ENCODE results near the gene PDE4D. TPM values are rescaled to one million over a fixed set of nuclear protein-coding genes. Genes with fewer than 3 reads are reported as not detected.

PDE4D gene
- total and polyA plus RNA-seq, 11 donors, result 5.2 to 68.3 (median 42.1) TPM

DNA sequence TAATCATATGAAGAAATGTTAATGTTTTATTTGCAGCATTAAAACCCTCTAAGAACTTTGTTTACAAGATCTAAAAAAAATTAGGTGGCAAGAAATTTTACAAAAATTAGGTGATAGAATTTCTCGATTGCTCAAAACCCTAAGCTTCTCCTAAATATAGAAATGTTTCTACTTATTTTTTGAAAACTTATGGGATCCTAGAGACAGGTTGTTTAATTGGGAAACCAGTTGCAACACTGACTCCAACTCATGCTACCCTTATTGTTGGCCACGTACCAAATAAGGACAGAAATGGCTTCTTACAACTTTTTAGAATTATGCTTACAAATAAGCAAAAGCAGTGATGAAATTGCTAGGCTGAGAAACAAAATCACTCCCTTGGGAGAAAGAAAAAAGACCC is 531.1 kb downstream of the PDE4D start:
- Histone ChIP-seq H3K27me3 (no peaks in the 10 kb centered on the region), H3K4me3 (no peak overlapping the region), H3K36me3 (no peaks in the 10 kb centered on the region), H3K27ac (no peak overlapping the region), H3K9me3 (no peaks in the 10 kb centered on the region), H3K4me1 (peaks cover 0 to 25% (median 15%) of the 10 kb centered on the region in 12 donors)
- no peak for DNase-seq
- TF ChIP-seq CTCF (IDR thresholded peaks at IDR 0.05) (no peak), POLR2A (IDR thresholded peaks at IDR 0.05) (no peak)
- intact Hi-C loops (cut with DNase I), result loop anchor here in 4 of 10 donors (10.0 kb wide), 3 partner anchors 88 to 458 kb away; no protein-coding TSS in a partner anchor
- WGBS, 4 donors, result 93 to 96% (median 95%) methylated on average over 2 of the region's 2 CpGs
- ATAC-seq, result no peak

DNA sequence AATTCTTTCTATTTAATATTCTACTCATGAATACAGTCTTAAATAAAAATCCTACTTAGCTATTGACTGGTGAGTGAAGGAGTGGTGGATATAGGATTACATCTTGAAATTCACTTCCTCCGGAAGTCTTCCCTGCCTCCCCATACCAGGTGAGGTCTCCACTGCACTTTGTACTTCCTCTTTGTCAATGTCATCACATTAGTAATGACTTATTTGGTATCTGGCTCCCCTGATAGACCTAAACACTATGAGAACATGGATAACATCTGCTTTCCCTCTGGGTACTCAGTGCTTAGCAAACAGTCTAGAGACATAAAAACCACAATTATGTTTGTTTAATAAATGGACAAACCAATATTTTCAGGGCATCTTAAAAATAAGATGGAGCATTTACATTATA is 532.1 kb downstream of the PDE4D start:
- no peak overlapping the region for H3K27ac ChIP-seq
- H3K9me3 ChIP-seq, result no peaks in the 10 kb centered on the region
- no peak for TF ChIP-seq CTCF (IDR thresholded peaks at IDR 0.05)
- TF ChIP-seq POLR2A (IDR thresholded peaks at IDR 0.05), result no peak
- DNase-seq (no peak), ATAC-seq (no peak)
- H3K27me3 ChIP-seq, result no peaks in the 10 kb centered on the region
- WGBS, 4 donors, result 87 to 93% (median 89%) methylated on average over 1 of the region's 1 CpG
- no peaks in the 10 kb centered on the region for H3K36me3 ChIP-seq
- peaks cover 0 to 30% (median 18%) of the 10 kb centered on the region in 12 donors for H3K4me1 ChIP-seq
- no peak overlapping the region for H3K4me3 ChIP-seq
- intact Hi-C loops (cut with DNase I), result loop anchor here in 4 of 10 donors (10.0 kb wide), 3 partner anchors 87 to 457 kb away; no protein-coding TSS in a partner anchor

GRCh38 chr5:59360130-59360555 is 533.4 kb downstream of the PDE4D start:
- peaks cover 0 to 30% (median 19%) of the 10 kb centered on the region in 12 donors for H3K4me1 ChIP-seq
- H3K9me3 ChIP-seq, result no peaks in the 10 kb centered on the region
- DNase-seq (no peak), ATAC-seq (no peak)
- intact Hi-C loops (cut with DNase I), result loop anchor here in 4 of 10 donors (10.0 kb wide), 3 partner anchors 85 to 455 kb away; no protein-coding TSS in a partner anchor
- TF ChIP-seq POLR2A (IDR thresholded peaks at IDR 0.05) (no peak), CTCF (IDR thresholded peaks at IDR 0.05) (no peak)
- H3K36me3 ChIP-seq, result no peaks in the 10 kb centered on the region
- no peaks in the 10 kb centered on the region for H3K27me3 ChIP-seq
- peak overlapping the region in 3 of 12 donors; percentile 14 to 34 (median 15) for H3K27ac ChIP-seq
- 60 to 69% (median 65%) methylated on average over 7 of the region's 7 CpGs for WGBS, 4 donors
- H3K4me3 ChIP-seq, result peak overlapping the region in 3 of 12 donors; percentile 10 to 15 (median 15)

DNA sequence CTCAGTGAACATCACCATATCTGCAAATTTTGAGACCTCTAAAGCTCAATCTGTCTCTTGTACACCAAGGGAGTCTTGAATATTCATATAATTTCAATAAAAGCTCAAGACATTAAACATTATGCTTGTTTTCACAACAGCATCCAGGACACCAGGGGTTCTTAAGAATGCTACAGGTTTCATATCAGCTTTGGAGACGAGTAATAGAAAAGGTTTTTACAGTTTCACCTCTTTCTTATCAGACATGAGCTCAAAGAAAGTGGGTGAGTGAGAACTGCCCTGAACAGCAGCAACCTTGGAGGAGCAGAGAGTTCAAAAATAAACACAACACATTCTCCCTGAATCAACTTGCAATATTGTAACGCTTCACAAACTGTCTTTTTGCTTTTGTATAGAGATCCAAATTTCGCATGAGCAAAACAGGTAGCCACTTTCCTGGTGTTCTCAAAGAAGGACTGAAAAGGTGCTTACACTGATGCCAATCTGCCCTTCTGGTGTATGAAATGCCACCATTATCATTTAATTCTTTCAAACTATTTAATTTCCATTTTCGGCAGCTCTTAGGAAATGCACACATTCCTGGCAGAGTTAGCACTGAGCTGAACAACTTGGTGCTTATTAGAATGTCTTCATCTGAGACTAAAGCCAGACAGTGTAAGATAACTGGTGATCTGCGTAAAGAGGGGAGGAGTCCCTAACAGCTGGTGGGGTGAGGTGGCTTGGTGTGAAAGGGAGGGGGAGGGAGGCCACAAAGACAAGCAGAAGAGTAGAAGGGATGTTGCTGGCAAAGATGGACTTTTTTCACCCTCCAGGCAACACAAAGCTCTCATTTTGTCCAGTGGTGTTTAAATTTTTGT is 535.3 kb downstream of the PDE4D start:
- no peaks in the 10 kb centered on the region for H3K27me3 ChIP-seq
- DNase-seq (peak in 3 of 5 donors; percentile 26 to 58 (median 37)), ATAC-seq (peak; percentile 45 to 78 (median 70))
- H3K36me3 ChIP-seq, result no peaks in the 10 kb centered on the region
- intact Hi-C loops (cut with DNase I), result loop anchor here in 2 of 10 donors (5.0 to 10.0 kb wide), 2 partner anchors 63 to 321 kb away; no protein-coding TSS in a partner anchor
- peak overlapping the region in 7 of 12 donors; percentile 1 to 56 (median 6) for H3K4me3 ChIP-seq
- H3K9me3 ChIP-seq, result no peaks in the 10 kb centered on the region
- TF ChIP-seq CTCF (IDR thresholded peaks at IDR 0.05) (no peak), POLR2A (IDR thresholded peaks at IDR 0.05) (no peak)
- WGBS, 4 donors, result 44 to 53% (median 48%) methylated on average over 5 of the region's 5 CpGs
- H3K27ac ChIP-seq, result peak overlapping the region in 10 of 12 donors; percentile 29 to 80 (median 76)
- H3K4me1 ChIP-seq, result peaks cover 0 to 32% (median 21%) of the 10 kb centered on the region in 12 donors

Measured in heart left ventricle (tissue), 16 donors.